Fibroblast of villous mesenchyme (primary cell): Measurements from ENCODE around the gene C3orf52. TPM values are rescaled to one million over a fixed set of nuclear protein-coding genes. Genes with fewer than 3 reads are reported as not detected.
A peak's percentile ranks its signal among the peaks of the same experiment; 100 is the strongest.
"Not testable (repeated sequence)": the region's sequence is repeated elsewhere in the genome, so short reads cannot be mapped to it uniquely, and the experiment has no call there.

Source experiments
- DNase-seq: peaks from one replicate; pipeline ENCODE4 v3.0.0-alpha.2; 2010; ENCODE audit warnings: low read depth
- H3K4me3 ChIP-seq: 2 replicates; pipeline ENCODE4 v1.5.1; 2011; ENCODE audit warnings: low read depth, mild to moderate bottlenecking, low read length
- CTCF ChIP-seq: IDR thresholded peaks from 2 replicates; pipeline ENCODE4 v1.5.1; 2012; ENCODE audit warnings: low read depth, mild to moderate bottlenecking, low read length; ENCODE audit not compliant: insufficient read depth
- total RNA-seq: library from RNA; depleted of rRNA; stranded (reverse); fragments of >200 nt; gene quantifications from 2 replicates; pipeline ENCODE4 v1.2.3, GENCODE V29; 2012

The C3orf52 gene
- 5.2 and 7.3 TPM in 2 replicates for total RNA-seq

GRCh38 chr3:112086076-112086854, at the start of gene C3orf52:
Gene C3orf52, plus strand, starts transcription at chr3:112086389. Its CDS starts 19 bp downstream, at chr3:112086408.
- peak; percentile 9 for TF ChIP-seq CTCF

GRCh38 chr3:112037194-112037593, 49.0 kb upstream of the C3orf52 start:
- DNase-seq, H3K4me3 ChIP-seq: not testable (repeated sequence)

More at GRCh38 chr3:112086076-112086854, at the start of gene C3orf52:
- peak; percentile 72 for DNase-seq
- peak within 1 kb of the TSS; percentile 67 for H3K4me3 ChIP-seq

GRCh38 chr3:112038863-112039262, 47.3 kb upstream of the C3orf52 start:
- no peak for DNase-seq
- TF ChIP-seq CTCF = no peak
- no peak overlapping the region for H3K4me3 ChIP-seq

- no peak overlapping the region for H3K4me3 ChIP-seq
- TF ChIP-seq CTCF = no peak
- DNase-seq = no peak
Observed at GRCh38 chr3:112041321-112041720, 44.9 kb upstream of the C3orf52 start.

GRCh38 chr3:112042842-112043280, 43.3 kb upstream of the C3orf52 start:
- DNase-seq = no peak
- no peak for TF ChIP-seq CTCF
- H3K4me3 ChIP-seq = no peak overlapping the region

- peak overlapping the region; percentile 10 for H3K4me3 ChIP-seq
- peak; percentile 76 for DNase-seq
- TF ChIP-seq CTCF = peak; percentile 97
Observed at GRCh38 chr3:112043621-112044201, 42.5 kb upstream of the C3orf52 start.

GRCh38 chr3:112046599-112046998, 39.6 kb upstream of the C3orf52 start:
- DNase-seq = no peak
- H3K4me3 ChIP-seq = no peak overlapping the region
- TF ChIP-seq CTCF = no peak
